NT2/D1 (cell line): Measurements from ENCODE around the gene PLD4.
A peak's percentile ranks its signal among the peaks of the same experiment; 100 is the strongest.

Experiments
- DNase-seq: peaks from one replicate; pipeline ENCODE4 v3.0.0-alpha.2; 2011; ENCODE audit warnings: low read depth, low spot score
- H3K27me3 ChIP-seq: 2 replicates; pipeline ENCODE4 v1.6.0; 2011; ENCODE audit warnings: mild to moderate bottlenecking; ENCODE audit not compliant: insufficient read length, insufficient read depth
- H3K36me3 ChIP-seq: 2 replicates; pipeline ENCODE4 v1.6.1; 2011; ENCODE audit warnings: mild to moderate bottlenecking, low read length, mixed read lengths; ENCODE audit not compliant: insufficient read depth, insufficient read length
- H3K4me1 ChIP-seq: 2 replicates; pipeline ENCODE4 v1.5.1; 2011; ENCODE audit not compliant: insufficient read depth, insufficient read length
- H3K4me3 ChIP-seq: 2 replicates; pipeline ENCODE4 v1.5.1; 2011; ENCODE audit warnings: low read depth; ENCODE audit not compliant: insufficient read length
- H3K9ac ChIP-seq: 2 replicates; pipeline ENCODE4 v1.6.0; 2011; ENCODE audit warnings: low read depth; ENCODE audit not compliant: insufficient read length
- H3K9me3 ChIP-seq: 2 replicates; pipeline ENCODE4 v1.5.1; 2011; ENCODE audit warnings: mild to moderate bottlenecking, low read length; ENCODE audit not compliant: insufficient read depth
- SUZ12 ChIP-seq: IDR thresholded peaks from 2 replicates; pipeline ENCODE4 v1.6.1; 2011; ENCODE audit not compliant: insufficient read length, insufficient read depth; ENCODE audit errors: extremely low read depth
- YY1 ChIP-seq: IDR thresholded peaks from 2 replicates; pipeline ENCODE4 v1.6.1; 2011; ENCODE audit not compliant: insufficient read length, insufficient read depth
- ZNF274 ChIP-seq: IDR thresholded peaks from 2 replicates; pipeline ENCODE4 v1.6.1; 2011; ENCODE audit warnings: mild to moderate bottlenecking, low read depth, low read length

The PLD4 gene

DNA sequence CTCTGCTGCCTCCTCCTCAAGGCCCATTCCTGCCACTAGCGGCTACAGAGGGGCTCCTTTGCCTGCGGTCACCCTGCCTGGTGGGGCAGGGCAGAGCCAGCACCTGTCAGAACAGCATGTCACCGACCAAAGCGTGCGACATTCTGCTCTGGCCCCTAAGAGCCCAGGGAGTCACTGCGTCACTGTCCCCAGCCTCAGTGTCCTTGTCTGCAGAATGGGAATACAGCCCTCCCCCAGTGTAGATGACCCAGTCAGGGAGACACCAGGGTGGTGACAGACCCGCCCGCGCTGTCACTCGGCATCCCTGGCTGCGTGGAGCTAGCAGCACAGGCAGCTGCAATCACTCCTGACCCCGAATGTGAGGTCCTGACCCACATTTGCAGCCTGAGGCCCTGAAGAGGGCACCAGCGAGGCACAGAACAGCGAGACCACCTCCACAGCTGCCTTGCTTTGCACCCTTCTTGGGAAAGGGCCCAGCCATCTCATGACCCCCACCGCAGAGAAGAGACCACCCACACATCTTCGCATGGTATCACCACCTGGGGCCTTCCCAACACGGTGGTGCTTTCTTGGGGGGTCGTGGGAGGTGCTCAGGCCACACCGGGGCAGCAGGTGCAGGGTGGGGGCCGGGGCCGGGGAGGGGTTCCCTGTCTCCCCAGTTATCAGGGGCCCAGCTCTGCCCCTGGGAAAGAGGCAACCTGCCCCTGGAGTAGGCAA, 51.0 kb downstream of the PLD4 start:
- Histone ChIP-seq H3K27me3 (peaks cover 38% of the 10 kb centered on the region), H3K9me3 (no peaks in the 10 kb centered on the region), H3K4me1 (peaks cover 46% of the 10 kb centered on the region), H3K4me3 (no peak overlapping the region), H3K9ac (peak overlapping the region; percentile 26), H3K36me3 (no peaks in the 10 kb centered on the region)
- TF ChIP-seq YY1 (no peak), ZNF274 (no peak), SUZ12 (no peak)
- DNase-seq = no peak

DNA sequence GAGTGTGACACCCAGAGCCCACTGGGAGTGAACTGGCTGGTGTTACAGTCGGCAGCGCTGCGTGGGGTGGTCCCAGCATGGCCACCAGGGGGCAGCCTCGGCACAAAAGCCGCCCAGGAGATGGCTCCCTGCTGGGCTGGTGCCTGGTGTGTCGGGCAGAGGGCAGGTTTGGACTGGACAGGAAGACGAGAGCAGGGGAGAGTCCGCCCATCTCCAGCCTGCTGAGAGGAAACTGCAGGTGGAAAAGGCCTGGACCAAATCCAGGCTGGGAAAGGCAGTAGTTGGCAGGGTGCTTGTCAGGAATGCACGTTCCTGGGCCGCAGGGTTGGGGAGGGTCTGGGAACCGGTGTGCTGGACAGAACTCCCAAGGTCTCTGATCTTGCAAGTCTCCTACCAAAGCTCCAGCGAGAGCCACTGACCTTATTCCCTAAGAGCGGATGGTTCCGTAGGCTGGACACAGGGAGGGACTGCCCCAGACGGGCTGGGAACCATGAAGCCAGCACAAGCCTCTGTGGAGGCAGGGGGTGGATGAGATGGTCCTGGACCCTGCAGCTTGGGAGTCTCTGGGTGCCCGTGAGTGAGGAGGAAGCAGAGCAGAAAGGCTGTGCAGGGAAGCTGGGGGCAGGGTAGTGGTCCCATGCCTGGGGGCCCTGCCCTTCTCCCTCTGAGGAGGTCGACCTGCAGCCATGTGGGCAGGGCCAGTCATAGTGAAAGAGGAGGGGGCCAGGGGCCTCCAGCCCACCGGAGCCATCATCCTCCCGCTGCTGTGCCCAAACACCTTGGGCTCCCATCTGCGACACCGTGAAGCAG, 51.7 kb downstream of the PLD4 start:
- no peaks in the 10 kb centered on the region for H3K36me3 ChIP-seq
- H3K4me1 ChIP-seq = peaks cover 46% of the 10 kb centered on the region
- H3K9ac ChIP-seq = no peak overlapping the region
- DNase-seq = no peak
- TF ChIP-seq YY1 (no peak), SUZ12 (no peak), ZNF274 (no peak)
- no peaks in the 10 kb centered on the region for H3K9me3 ChIP-seq
- no peak overlapping the region for H3K4me3 ChIP-seq
- peaks cover 40% of the 10 kb centered on the region for H3K27me3 ChIP-seq

DNA sequence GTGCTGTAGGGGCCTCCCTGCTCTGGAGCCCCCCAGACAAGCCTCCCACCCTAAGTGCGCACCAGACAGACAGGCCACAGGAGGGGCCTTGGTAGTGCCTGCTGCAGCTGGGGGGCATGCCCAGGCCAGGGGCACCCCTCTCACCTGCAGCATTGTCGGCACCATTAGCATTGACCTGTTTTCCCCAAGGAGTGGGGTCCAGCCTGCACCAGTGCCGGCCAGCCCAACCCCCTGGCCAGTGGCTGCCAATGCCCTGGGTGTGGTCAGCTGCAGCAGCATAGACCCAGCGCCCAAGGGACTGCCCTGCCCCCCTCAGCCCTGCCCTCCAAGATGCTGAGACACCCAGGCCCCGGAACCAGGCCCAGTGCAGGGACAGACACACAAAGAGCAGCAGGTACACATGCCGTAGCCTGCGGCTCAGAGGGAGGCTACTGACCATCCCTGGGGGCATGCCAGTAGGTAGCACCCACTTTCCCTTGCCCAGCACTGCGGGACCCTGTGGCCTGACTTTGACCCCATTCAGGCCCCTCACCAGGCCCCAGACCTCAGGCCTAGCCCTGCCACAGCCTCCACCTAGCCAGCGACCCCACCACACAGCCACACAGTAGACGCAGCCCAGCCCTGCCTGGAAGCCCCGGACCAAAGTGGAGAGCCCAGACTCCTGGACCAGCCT, 52.5 kb downstream of the PLD4 start:
- H3K4me1 ChIP-seq = peaks cover 41% of the 10 kb centered on the region
- peak overlapping the region; percentile 53 for H3K4me3 ChIP-seq
- TF ChIP-seq YY1 = no peak
- no peak for TF ChIP-seq ZNF274
- TF ChIP-seq SUZ12 = no peak
- peaks cover 40% of the 10 kb centered on the region for H3K27me3 ChIP-seq
- peak overlapping the region; percentile 74 for H3K9ac ChIP-seq
- no peaks in the 10 kb centered on the region for H3K36me3 ChIP-seq
- DNase-seq = no peak
- H3K9me3 ChIP-seq = no peaks in the 10 kb centered on the region

DNA sequence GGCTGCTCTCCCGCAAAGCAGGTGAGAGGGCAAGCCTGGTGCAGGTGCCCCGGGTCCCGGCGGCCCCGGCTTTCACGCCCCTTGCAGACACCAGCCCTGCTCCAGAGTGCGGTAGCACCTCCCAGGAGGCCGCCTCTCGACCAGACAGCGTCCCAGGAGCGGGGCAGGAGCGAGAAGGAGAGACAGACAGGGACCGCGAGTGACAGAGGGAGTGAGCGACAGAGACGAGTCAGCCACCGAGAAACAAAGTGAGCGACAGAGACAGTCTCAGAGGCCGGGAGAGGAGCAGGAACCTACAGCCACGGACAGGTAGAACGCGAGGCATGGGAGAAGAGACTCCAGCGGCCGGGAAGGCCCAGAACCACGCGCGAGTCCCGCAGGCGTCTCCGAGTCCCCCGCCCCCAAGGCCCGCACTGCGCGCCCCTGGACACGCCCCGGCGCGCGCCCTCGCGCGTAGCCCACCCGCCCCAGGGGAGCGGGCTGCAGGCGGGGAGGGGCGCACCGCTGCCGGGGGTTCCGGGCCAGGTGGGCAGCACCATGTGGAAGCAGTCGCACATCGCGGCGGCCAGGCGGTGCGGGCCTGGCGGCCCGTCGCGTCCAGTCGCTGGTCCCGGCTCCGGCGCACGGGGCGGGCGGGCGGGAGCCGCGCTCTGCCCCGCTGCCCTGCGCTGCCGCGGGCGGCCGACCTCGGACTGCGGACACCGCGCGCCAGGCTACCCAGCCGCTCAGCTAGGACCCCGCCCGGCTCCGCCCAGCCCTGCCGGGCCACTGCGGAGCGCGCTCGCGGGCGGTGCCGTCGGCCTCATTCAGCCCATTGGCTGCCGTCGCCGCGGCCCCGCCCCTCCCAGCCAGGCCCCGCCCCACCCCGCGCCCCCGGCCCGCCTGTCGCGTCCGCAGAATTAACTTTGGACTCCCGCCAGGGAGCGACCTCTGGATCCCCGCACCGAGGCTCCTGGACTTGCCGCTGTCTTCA, 53.3 kb downstream of the PLD4 start, which contains the start of gene AHNAK2:
AHNAK2 (minus strand) TSS at position 694 of the 973 bp plus-strand sequence; CDS start at position 557, 137 bp downstream.
- H3K9me3 ChIP-seq = no peaks in the 10 kb centered on the region
- peaks cover 40% of the 10 kb centered on the region for H3K27me3 ChIP-seq
- TF ChIP-seq SUZ12 (no peak), ZNF274 (no peak), YY1 (no peak)
- peaks cover 33% of the 10 kb centered on the region for H3K4me1 ChIP-seq
- no peaks in the 10 kb centered on the region for H3K36me3 ChIP-seq
- H3K9ac ChIP-seq = peak within 1 kb of the TSS; percentile 74
- DNase-seq = peak; percentile 56
- H3K4me3 ChIP-seq = peak within 1 kb of the TSS; percentile 53

DNA sequence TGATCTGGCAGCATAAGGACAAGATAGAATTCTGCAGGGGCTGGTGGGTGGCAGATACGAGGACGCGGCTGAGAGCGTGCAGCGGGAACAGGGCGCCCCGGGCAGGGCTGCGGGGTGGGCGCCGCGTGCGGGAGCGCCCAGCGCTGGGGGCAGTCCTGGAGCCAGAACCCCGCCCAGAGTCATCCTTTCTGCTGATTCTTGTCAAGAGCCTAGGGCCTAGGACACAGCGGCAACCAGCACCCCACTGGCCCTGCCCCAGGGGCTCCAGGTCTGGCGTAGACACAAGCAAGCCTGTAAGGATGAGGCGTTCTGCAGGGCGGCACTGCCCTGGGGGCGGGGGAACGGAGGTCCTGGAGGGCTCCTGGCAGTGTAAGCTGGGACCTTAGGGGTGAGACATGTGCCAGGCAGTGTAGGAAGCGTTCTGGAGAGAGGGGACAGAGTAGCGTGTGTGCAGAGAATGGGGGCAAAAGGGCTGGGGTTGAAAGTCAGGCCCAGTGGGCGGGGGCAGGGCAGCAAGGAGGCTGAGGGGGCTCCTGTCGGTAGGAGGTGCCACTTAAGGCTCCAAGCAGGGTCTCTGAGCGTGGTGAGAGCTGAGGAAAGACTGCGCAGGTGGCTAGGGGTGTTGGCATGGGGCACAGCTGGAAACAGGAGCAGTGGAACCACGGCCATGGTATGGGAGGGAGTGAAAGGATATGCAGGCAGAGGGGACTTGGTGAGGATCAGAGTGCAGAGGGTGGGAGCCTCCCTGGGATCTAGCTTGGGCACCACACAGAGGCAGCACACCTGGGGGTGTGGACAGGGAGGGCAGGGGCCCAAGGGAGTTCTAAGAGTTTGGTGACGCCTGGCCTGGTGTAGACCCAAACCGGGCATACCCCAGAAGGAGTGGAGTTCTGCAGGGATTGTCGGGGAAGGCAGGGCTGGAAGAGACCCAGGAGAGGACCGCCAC, 54.3 kb downstream of the PLD4 start:
- H3K9ac ChIP-seq = peak overlapping the region; percentile 64
- no peak for DNase-seq
- H3K9me3 ChIP-seq = no peaks in the 10 kb centered on the region
- TF ChIP-seq ZNF274 (no peak), SUZ12 (no peak), YY1 (no peak)
- H3K4me1 ChIP-seq = peaks cover 24% of the 10 kb centered on the region
- no peaks in the 10 kb centered on the region for H3K36me3 ChIP-seq
- H3K4me3 ChIP-seq = peak overlapping the region; percentile 19
- H3K27me3 ChIP-seq = peaks cover 40% of the 10 kb centered on the region
